GM12873 (cell line): Measurements from ENCODE around the gene VCAN.

Source experiments
- CTCF ChIP-seq: IDR thresholded peaks from 2 replicates; pipeline ENCODE4 v1.5.1; 2012; ENCODE audit warnings: low read depth, mild to moderate bottlenecking, moderate library complexity, low read length, control low read depth; ENCODE audit not compliant: insufficient read depth; ENCODE audit errors: missing control alignments

The VCAN gene

GRCh38 chr5:83475391-83475863 is 3.9 kb downstream of the VCAN start:
- TF ChIP-seq CTCF, result no peak

- TF ChIP-seq CTCF, result no peak
Observed at GRCh38 chr5:83475935-83476814, 4.6 kb downstream of the VCAN start.

- no peak for TF ChIP-seq CTCF
Observed at GRCh38 chr5:83482961-83483360, 11.4 kb downstream of the VCAN start.

GRCh38 chr5:83484294-83484693 is 12.8 kb downstream of the VCAN start:
- no peak for TF ChIP-seq CTCF

- no peak for TF ChIP-seq CTCF
Observed at GRCh38 chr5:83485842-83486241, 14.3 kb downstream of the VCAN start.

GRCh38 chr5:83487155-83487554 is 15.6 kb downstream of the VCAN start:
- TF ChIP-seq CTCF, result no peak

- TF ChIP-seq CTCF, result no peak
Observed at GRCh38 chr5:83488271-83488670, 16.7 kb downstream of the VCAN start.
